ENCODE results near the gene TBX4. TPM values are rescaled to one million over a fixed set of nuclear protein-coding genes. Genes with fewer than 3 reads are reported as not detected.

TBX4 gene
- total RNA-seq, result not detected in 2 replicates

DNA sequence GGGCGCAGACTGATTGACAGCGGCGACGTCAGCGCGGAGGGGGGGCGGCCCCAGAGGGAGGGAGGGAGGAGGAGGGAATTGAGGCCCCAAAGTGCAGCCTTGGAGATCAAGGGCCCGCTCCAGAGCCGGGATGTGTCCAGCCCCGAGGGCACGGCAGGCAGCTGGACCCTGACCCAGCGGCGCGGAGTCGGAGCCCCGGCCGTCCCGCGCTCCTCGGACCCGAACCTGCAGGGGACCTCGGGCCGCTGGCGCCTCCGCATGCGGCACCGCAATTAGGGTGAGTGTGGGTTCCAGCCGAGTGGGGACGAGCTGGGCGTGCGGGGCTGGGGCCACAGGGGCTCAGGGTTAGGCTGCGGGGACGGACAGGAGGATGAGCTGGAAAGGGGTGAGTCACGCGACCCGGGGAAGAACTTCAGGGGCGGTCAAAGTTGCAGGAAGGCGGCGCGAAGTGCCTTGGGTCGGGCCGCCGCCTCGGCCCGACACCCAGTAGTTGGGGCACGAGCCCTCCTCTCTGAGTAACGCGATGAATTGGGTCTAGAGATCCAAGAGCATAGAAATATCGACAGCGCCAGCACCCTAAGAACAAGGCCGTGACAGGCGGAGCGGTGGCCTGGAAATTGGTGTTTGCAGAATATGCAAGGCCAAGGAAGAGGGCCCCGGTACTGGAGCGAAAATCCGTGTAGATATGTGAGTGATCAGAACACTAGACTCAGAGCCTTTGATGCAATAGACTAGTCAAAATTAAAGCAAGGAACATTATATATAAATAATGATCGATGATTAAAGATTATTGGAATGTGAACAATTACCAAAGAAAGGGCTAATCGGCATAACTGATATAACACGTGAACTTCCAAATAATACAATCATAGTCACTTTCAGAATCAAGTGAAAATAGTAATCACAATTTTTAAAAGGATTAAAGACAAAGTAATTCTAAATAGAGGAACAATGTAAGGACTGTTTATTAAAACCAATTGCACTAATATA lies at the start of gene TBX4:
TBX4 (plus strand) TSS at position 122 of the 990 bp plus-strand sequence. CDS start 4,069 bp downstream, outside the sequence.

Other genes starting within 250 kb of the TBX4 start
- 0.32 and 0.61 TPM in 2 replicates for gene TBX2, start 52.6 kb upstream of the TBX4 start, total RNA-seq
- gene NACA2, start 138.8 kb downstream of the TBX4 start, total RNA-seq, result not detected in 2 replicates